Measurements from ENCODE around the gene TSC22D4. TPM values are rescaled to one million over a fixed set of nuclear protein-coding genes. Genes with fewer than 3 reads are reported as not detected.
"Not testable (repeated sequence)": the region's sequence is repeated elsewhere in the genome, so short reads cannot be mapped to it uniquely, and the experiment has no call there.

Gene TSC22D4
- total RNA-seq (25.4 and 26.2 TPM in 2 replicates), polyA plus RNA-seq (89.6 and 90.7 TPM in 2 replicates)

DNA sequence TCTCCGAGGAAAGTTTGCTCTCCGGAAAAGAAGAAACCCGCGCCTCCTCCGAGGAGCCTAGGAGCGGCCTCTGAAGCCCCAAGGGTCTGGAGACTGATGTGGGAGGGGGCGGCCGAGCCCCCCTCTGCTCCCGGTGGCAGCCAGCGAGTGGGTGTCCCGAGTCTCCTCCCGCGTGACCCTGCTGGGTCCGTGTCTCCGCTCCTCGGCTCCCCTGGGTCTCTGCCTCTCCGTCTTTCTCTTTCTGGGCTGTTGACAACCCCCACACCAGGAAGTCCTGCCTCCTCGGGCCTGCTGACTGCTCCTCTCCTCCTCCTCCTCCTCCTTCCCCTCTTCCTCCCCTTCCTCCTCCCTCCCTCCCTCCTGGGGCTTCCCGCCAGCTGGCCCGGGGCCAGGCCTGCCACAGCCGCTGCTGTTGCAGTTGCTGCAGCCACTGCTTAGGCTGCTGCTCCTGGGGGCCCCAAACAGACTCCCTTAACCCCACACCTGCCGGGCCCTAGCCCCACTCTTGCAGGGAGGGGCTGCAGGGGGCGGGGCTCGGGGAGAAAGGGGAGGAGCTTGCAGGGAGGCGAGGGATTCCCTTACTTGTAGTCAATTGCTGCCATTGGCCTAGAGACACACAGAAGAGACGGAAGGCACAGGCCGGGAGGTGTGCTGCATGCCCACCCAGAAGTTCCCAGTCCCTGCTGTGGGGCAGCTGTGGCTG, at the start of gene TSC22D4:
Gene TSC22D4 (minus strand): TSS at position 257 of the 703 bp plus-strand sequence. CDS start 1,176 bp downstream, outside the sequence.
- peak within 1 kb of the TSS; percentile 32 for H2AFZ ChIP-seq
- TF ChIP-seq, protein P1, sequence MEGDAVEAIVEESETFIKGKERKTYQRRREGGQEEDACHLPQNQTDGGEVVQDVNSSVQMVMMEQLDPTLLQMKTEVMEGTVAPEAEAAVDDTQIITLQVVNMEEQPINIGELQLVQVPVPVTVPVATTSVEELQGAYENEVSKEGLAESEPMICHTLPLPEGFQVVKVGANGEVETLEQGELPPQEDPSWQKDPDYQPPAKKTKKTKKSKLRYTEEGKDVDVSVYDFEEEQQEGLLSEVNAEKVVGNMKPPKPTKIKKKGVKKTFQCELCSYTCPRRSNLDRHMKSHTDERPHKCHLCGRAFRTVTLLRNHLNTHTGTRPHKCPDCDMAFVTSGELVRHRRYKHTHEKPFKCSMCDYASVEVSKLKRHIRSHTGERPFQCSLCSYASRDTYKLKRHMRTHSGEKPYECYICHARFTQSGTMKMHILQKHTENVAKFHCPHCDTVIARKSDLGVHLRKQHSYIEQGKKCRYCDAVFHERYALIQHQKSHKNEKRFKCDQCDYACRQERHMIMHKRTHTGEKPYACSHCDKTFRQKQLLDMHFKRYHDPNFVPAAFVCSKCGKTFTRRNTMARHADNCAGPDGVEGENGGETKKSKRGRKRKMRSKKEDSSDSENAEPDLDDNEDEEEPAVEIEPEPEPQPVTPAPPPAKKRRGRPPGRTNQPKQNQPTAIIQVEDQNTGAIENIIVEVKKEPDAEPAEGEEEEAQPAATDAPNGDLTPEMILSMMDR (IDR thresholded peaks at IDR 0.05; ENCODE audit: poor library complexity) = no peak
- TF ChIP-seq EZH2 (IDR thresholded peaks at IDR 0.05; ENCODE audit: borderline replicate concordance) (no peak), EZH2phosphoT487 (IDR thresholded peaks at IDR 0.05; ENCODE audit: low read depth, severe bottlenecking, unreplicated experiment) (no peak)
- H3K9me2 ChIP-seq (replicated peaks; ENCODE audit: insufficient read depth) = no peaks in the 10 kb centered on the region
- H4K20me1 ChIP-seq (ENCODE audit: insufficient read depth, poor library complexity, severe bottlenecking) = peaks cover 31% of the 10 kb centered on the region
- peak within 1 kb of the TSS; percentile 89 for H3K27ac ChIP-seq
- no peaks in the 10 kb centered on the region for H3K9me3 ChIP-seq (ENCODE audit: low read depth)
- peak; percentile 94 for DNase-seq (ENCODE audit: low spot score)
- H3K36me3 ChIP-seq (replicated peaks; ENCODE audit: insufficient read depth, low read depth) = no peaks in the 10 kb centered on the region
- peak within 1 kb of the TSS; percentile 76 for H3K4me3 ChIP-seq
- H3K4me1 ChIP-seq (ENCODE audit: insufficient read depth) = peaks cover 28% of the 10 kb centered on the region
- WGBS (ENCODE audit: low lambda C conversion rate, missing lambda C conversion rate) = under 1% methylated on average over 22 of the region's 27 CpGs
- H3K4me2 ChIP-seq = peak within 1 kb of the TSS; percentile 97
- peaks cover 46% of the 10 kb centered on the region for H3K79me2 ChIP-seq
- H3K27me3 ChIP-seq = no peaks in the 10 kb centered on the region

DNA sequence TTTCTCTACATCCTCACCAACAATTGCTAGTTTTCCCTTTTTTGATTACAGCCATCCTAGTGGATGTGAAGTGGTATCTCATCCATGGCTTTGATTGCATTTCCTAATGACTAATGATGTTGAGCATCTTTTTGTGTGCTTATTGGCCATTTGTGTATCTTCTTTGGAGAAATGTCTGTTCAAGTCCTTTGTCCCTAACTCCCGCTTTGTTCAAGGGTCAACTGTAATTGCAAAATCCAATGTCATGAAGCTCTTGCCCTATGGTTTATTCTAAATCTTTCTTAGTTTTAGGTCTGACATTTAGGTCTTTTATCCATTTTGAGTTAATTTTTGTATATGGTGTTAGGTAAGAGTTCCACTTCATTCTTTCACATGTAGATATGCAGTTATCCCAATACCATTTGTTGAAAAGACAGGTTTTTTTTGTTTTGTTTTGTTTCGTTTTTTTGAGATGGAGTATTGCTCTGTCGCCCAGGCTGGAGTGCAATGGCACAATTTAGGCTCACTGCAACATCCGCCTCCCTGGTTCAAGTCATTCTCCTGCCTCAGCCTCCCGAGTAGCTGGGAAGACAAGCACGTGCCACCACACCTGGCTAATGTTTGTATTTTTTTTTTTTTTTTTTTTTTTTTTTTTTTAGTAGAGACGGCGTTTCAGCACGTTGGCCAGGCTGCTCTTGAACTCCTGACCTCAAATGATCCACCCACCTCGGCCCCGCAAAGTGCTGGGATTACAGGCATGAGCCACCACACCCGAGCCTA, 49.3 kb upstream of the TSC22D4 start:
- not testable (repeated sequence) for H3K4me3 ChIP-seq; H4K20me1 ChIP-seq (ENCODE audit: insufficient read depth, poor library complexity, severe bottlenecking); H2AFZ ChIP-seq; H3K27ac ChIP-seq; H3K4me1 ChIP-seq (ENCODE audit: insufficient read depth); H3K79me2 ChIP-seq; H3K9me3 ChIP-seq (ENCODE audit: low read depth); DNase-seq (ENCODE audit: low spot score); H3K4me2 ChIP-seq; H3K9me2 ChIP-seq (replicated peaks; ENCODE audit: insufficient read depth); H3K27me3 ChIP-seq; H3K36me3 ChIP-seq (replicated peaks; ENCODE audit: insufficient read depth, low read depth)
- 77% methylated on average over 12 of the region's 12 CpGs for WGBS (ENCODE audit: low lambda C conversion rate, missing lambda C conversion rate)

DNA sequence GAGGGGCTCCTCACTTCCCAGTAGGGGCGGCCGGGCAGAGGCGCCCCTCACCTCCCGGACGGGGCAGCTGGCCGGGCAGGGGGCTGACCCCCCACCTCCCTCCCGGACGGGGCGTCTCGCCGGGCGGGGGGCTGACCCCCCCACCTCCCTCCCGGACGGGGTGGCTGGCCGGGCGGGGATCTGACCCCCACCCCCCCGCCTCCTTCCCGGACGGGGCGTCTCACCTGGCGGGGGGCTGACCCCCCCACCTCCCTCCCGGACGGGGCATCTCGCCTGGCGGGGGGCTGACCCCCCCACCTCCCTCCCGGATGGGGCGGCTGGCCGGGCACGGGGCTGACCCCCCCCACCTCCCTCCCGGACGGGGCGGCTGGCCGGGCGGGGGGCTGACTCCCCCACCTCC, 44.2 kb upstream of the TSC22D4 start:
- H3K9me3 ChIP-seq (ENCODE audit: low read depth); H4K20me1 ChIP-seq (ENCODE audit: insufficient read depth, poor library complexity, severe bottlenecking); H3K4me3 ChIP-seq; H3K27me3 ChIP-seq; H3K79me2 ChIP-seq; DNase-seq (ENCODE audit: low spot score); H3K36me3 ChIP-seq (replicated peaks; ENCODE audit: insufficient read depth, low read depth); H3K4me2 ChIP-seq; H3K27ac ChIP-seq; H3K9me2 ChIP-seq (replicated peaks; ENCODE audit: insufficient read depth); H2AFZ ChIP-seq; H3K4me1 ChIP-seq (ENCODE audit: insufficient read depth): not testable (repeated sequence)
- no CpG with 5 or more reads among the region's 34 CpGs for WGBS (ENCODE audit: low lambda C conversion rate, missing lambda C conversion rate)

DNA sequence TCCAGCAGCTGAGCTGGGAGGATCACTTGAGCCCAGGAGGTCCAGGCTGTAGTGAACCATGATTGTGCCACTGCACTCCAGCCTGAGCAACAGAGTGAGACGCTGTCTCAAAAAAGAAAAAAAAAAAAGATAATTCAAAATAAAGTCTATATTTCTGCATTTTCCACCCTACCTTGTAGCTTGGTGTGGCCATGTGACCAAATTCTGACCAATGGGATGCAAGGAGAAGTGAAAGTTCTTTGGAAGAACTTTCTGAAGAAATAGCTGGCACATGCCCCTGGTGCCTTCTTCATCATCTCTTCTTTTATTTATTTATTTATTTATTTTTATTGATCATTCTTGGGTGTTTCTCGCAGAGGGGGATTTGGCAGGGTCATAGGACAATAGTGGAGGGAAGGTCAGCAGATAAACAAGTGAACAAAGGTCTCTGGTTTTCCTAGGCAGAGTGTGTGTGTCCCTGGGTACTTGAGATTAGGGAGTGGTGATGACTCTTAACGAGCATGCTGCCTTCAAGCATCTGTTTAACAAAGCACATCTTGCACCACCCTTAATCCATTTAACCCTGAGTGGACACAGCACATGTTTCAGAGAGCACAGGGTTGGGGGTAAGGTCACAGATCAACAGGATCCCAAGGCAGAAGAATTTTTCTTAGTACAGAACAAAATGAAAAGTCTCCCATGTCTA, 43.0 kb upstream of the TSC22D4 start:
- 81% methylated on average over 2 of the region's 3 CpGs for WGBS (ENCODE audit: low lambda C conversion rate, missing lambda C conversion rate)

More for the DNA sequence above, 43.0 kb upstream of the TSC22D4 start:
- H3K27me3 ChIP-seq; H3K27ac ChIP-seq; DNase-seq (ENCODE audit: low spot score); H2AFZ ChIP-seq; H3K79me2 ChIP-seq; H3K9me2 ChIP-seq (replicated peaks; ENCODE audit: insufficient read depth); H3K9me3 ChIP-seq (ENCODE audit: low read depth); H4K20me1 ChIP-seq (ENCODE audit: insufficient read depth, poor library complexity, severe bottlenecking); H3K4me3 ChIP-seq; H3K4me1 ChIP-seq (ENCODE audit: insufficient read depth); H3K4me2 ChIP-seq; H3K36me3 ChIP-seq (replicated peaks; ENCODE audit: insufficient read depth, low read depth): not testable (repeated sequence)
